HG02970 (cell line): ENCODE data around the gene RASGRP4.
A peak's percentile ranks its signal among the peaks of the same experiment; 100 is the strongest.
"Not testable (repeated sequence)": the region's sequence is repeated elsewhere in the genome, so short reads cannot be mapped to it uniquely, and the experiment has no call there.

Experiments used
- ATAC-seq: cut with Tn5 transposase; IDR thresholded peaks from one replicate; pipeline ENCODE4 v1.9.1; 2021; ENCODE audit warnings: mild to moderate bottlenecking, moderate library complexity, moderate number of reproducible peaks; ENCODE audit not compliant: unreplicated experiment, low FRiP score

Gene RASGRP4

GRCh38 chr19:38417544-38418506 is 8.2 kb downstream of the RASGRP4 start:
- no peak for ATAC-seq

GRCh38 chr19:38417146-38417543 is 8.9 kb downstream of the RASGRP4 start:
- ATAC-seq, result no peak

- ATAC-seq, result no peak
Measured at GRCh38 chr19:38413416-38413815, 12.6 kb downstream of the RASGRP4 start.

GRCh38 chr19:38412961-38413360 is 13.1 kb downstream of the RASGRP4 start:
- ATAC-seq, result no peak

- ATAC-seq, result no peak
Measured at GRCh38 chr19:38412491-38412890, 13.5 kb downstream of the RASGRP4 start.

GRCh38 chr19:38411898-38412297 is 14.1 kb downstream of the RASGRP4 start:
- not testable (repeated sequence) for ATAC-seq

- ATAC-seq, result no peak
Measured at GRCh38 chr19:38411041-38411712, 14.8 kb downstream of the RASGRP4 start.

GRCh38 chr19:38410407-38410806 is 15.6 kb downstream of the RASGRP4 start:
- ATAC-seq, result not testable (repeated sequence)

GRCh38 chr19:38409631-38410133 is 16.3 kb downstream of the RASGRP4 start:
- no peak for ATAC-seq

- ATAC-seq, result no peak
Measured at GRCh38 chr19:38405276-38405675, 20.7 kb downstream of the RASGRP4 start.

- no peak for ATAC-seq
Measured at GRCh38 chr19:38404858-38405257, 21.2 kb downstream of the RASGRP4 start.

- ATAC-seq, result peak; percentile 91
Measured at GRCh38 chr19:38402967-38403674, 22.9 kb downstream of the RASGRP4 start, which contains the start of gene FAM98C. Gene FAM98C (plus strand): TSS chr19:38403093. CDS start chr19:38403154, 61 bp downstream.

- ATAC-seq, result no peak
Measured at GRCh38 chr19:38402623-38402966, 23.4 kb downstream of the RASGRP4 start.

GRCh38 chr19:38401148-38401547 is 24.9 kb downstream of the RASGRP4 start:
- ATAC-seq, result no peak

GRCh38 chr19:38400361-38400760 is 25.7 kb downstream of the RASGRP4 start:
- ATAC-seq, result no peak

GRCh38 chr19:38399537-38399936 is 26.5 kb downstream of the RASGRP4 start:
- no peak for ATAC-seq

GRCh38 chr19:38399081-38399480 is 26.9 kb downstream of the RASGRP4 start:
- no peak for ATAC-seq

GRCh38 chr19:38395381-38396114 is 30.5 kb downstream of the RASGRP4 start:
- ATAC-seq, result no peak

- ATAC-seq, result no peak
Measured at GRCh38 chr19:38394488-38394887, 31.5 kb downstream of the RASGRP4 start.

- ATAC-seq, result no peak
Measured at GRCh38 chr19:38392707-38393308, 33.2 kb downstream of the RASGRP4 start.
